ENCODE measurements around the gene ASPM.

DNA sequence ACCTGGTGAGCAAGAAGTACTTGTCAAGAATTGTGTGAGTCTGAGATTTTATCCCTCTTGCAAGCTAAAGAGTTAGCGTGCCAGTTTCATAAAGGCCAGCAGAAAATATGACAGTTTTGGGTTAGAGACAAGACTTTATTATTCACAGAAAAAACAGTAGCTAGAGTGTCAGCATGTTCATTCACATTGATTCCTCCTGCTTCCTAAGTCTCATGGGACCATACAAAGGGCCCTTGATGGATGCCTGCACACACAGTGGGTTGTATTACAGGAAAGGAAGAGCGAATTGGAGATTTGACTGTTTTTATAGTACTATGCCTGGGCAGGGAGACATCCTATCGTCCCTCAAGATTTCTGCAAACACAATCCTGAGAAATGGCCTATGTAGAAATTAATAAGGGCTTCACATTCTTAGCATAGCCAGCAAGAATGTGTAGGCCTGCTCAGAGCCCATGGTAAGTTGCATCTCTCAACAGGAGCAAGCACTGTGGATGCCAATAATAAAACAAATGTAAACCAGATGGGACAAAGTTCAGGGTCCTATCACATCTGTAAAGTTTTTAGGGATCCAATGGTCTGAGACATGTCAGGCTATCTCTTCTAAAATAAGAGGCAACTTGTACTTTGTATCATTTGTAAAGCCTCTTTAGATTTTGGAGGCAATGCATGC lies 4.0 kb upstream of the ASPM start:
- TF ChIP-seq, protein P1, sequence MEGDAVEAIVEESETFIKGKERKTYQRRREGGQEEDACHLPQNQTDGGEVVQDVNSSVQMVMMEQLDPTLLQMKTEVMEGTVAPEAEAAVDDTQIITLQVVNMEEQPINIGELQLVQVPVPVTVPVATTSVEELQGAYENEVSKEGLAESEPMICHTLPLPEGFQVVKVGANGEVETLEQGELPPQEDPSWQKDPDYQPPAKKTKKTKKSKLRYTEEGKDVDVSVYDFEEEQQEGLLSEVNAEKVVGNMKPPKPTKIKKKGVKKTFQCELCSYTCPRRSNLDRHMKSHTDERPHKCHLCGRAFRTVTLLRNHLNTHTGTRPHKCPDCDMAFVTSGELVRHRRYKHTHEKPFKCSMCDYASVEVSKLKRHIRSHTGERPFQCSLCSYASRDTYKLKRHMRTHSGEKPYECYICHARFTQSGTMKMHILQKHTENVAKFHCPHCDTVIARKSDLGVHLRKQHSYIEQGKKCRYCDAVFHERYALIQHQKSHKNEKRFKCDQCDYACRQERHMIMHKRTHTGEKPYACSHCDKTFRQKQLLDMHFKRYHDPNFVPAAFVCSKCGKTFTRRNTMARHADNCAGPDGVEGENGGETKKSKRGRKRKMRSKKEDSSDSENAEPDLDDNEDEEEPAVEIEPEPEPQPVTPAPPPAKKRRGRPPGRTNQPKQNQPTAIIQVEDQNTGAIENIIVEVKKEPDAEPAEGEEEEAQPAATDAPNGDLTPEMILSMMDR (IDR thresholded peaks at IDR 0.05; ENCODE audit: low read length), result no peak
- no peak for TF ChIP-seq EZH2 (optimal IDR thresholded peaks at IDR 0.05; ENCODE audit: low read depth, low read length)
